Subcutaneous adipose tissue (tissue), 4 donors: Measurements from ENCODE around the gene EEF1AKMT1. TPM values are rescaled to one million over a fixed set of nuclear protein-coding genes. Genes with fewer than 3 reads are reported as not detected.

Experiments used
- total RNA-seq, 4 donors: library from RNA; depleted of rRNA; stranded (reverse); fragments of >200 nt; gene quantifications; one replicate each; pipeline ENCODE4 v1.1.0, GENCODE V29; 2016
- TF ChIP-seq, protein P1 (sequence below): fragments of 450-650 bp; IDR thresholded peaks from one replicate; pipeline ENCODE4 v1.5.1; 2016; ENCODE audit warnings: low read depth, mild to moderate bottlenecking, control low read depth, antibody characterized with exemption, moderate library complexity

EEF1AKMT1 gene
- total RNA-seq, 4 donors from 2014 or later = 8.1 to 26.9 (median 9.1) TPM

GRCh38 chr13:20686863-20687579 lies 86.7 kb downstream of the EEF1AKMT1 start:
- TF ChIP-seq, protein P1, sequence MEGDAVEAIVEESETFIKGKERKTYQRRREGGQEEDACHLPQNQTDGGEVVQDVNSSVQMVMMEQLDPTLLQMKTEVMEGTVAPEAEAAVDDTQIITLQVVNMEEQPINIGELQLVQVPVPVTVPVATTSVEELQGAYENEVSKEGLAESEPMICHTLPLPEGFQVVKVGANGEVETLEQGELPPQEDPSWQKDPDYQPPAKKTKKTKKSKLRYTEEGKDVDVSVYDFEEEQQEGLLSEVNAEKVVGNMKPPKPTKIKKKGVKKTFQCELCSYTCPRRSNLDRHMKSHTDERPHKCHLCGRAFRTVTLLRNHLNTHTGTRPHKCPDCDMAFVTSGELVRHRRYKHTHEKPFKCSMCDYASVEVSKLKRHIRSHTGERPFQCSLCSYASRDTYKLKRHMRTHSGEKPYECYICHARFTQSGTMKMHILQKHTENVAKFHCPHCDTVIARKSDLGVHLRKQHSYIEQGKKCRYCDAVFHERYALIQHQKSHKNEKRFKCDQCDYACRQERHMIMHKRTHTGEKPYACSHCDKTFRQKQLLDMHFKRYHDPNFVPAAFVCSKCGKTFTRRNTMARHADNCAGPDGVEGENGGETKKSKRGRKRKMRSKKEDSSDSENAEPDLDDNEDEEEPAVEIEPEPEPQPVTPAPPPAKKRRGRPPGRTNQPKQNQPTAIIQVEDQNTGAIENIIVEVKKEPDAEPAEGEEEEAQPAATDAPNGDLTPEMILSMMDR = no peak

- TF ChIP-seq, protein P1 = no peak
Observed at GRCh38 chr13:20686167-20686566, 87.6 kb downstream of the EEF1AKMT1 start.

DNA sequence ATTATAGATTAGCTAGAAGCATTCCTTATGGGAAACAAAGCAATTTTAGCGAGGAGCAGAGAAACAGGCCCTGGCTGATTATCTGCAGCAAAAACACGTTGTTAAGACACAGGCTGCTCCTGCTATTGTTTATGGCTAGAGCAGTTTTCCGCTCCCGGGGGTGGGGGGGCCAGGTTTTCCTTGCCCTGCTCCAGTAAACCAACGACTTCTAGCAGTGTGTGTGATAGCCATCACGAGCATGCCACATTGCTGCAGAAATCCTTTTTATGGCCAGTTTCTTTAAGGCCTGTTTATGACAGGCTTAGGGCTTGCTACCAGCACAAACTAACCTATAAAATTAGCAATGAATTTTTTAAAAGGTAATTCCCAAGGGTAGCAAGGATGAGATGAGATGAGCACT lies 88.7 kb downstream of the EEF1AKMT1 start:
- TF ChIP-seq, protein P1 = no peak

- TF ChIP-seq, protein P1 = no peak
Observed at GRCh38 chr13:20684546-20684945, 89.2 kb downstream of the EEF1AKMT1 start.

GRCh38 chr13:20684041-20684440 lies 89.7 kb downstream of the EEF1AKMT1 start:
- TF ChIP-seq, protein P1 = no peak

DNA sequence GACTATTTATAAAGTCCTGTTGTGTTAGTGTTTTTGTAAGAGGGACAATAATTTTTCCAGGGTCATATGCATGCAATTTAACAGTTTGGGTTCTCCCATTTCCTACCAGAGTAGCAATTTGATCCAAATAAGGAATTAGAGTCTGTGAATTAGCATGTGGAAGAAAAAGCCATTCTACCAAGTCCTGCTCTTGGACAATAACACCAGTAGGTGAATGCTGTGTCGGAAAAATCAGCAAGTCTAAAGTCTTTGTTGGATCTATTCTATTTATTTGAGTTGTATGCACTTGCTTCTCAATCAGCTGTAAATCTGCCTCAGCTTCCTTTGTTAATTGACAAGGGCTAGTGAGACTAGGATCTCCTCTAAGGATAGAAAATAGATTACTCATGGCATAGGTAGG lies 91.7 kb downstream of the EEF1AKMT1 start:
- TF ChIP-seq, protein P1 = no peak

- TF ChIP-seq, protein P1 = no peak
Observed at GRCh38 chr13:20680416-20681080, 93.2 kb downstream of the EEF1AKMT1 start.
